Esophagus squamous epithelium (tissue), 4 donors: ENCODE data around the gene SNX27.

ENCODE experiments used
- POLR2A ChIP-seq, 4 donors: fragments of 450-650 bp; IDR thresholded peaks; one replicate each; pipeline ENCODE4 v1.6.1; 2017; ENCODE audit warnings: antibody characterized with exemption in 4 of 4, mild to moderate bottlenecking in 4 of 4, moderate library complexity in 3 of 4
- TF ChIP-seq, protein P1 (sequence below), 6 experiments: fragments of 450-650 bp in 4 of 6; fragments of 200-600 bp in 2 of 6; sonication (generic) in 2 of 6; IDR thresholded peaks; one replicate each; pipeline ENCODE4 v1.5.1; 2016 to 2019; ENCODE audit warnings: antibody characterized with exemption in 6 of 6, mild to moderate bottlenecking in 4 of 6, moderate library complexity in 4 of 6

DNA sequence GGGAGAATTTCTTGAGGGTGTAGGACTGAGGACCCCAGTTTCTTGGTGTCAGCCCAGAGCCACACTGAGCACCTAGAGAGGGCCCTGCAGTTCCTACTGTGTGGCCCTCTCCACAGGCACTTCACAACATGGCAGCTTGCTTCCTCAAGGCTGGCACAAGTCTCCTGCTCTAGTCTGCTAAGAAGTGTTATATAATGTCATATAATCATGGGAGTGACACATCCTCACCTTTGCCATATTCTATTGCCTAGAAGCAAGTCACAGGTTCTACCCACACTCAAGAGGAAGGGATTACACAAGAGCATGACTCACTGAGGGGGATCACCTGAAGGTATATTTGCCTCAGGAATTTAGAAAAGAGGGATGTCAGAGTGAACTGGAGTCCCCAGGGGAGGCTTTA, 5.5 kb upstream of the SNX27 start:
- TF ChIP-seq, protein P1, sequence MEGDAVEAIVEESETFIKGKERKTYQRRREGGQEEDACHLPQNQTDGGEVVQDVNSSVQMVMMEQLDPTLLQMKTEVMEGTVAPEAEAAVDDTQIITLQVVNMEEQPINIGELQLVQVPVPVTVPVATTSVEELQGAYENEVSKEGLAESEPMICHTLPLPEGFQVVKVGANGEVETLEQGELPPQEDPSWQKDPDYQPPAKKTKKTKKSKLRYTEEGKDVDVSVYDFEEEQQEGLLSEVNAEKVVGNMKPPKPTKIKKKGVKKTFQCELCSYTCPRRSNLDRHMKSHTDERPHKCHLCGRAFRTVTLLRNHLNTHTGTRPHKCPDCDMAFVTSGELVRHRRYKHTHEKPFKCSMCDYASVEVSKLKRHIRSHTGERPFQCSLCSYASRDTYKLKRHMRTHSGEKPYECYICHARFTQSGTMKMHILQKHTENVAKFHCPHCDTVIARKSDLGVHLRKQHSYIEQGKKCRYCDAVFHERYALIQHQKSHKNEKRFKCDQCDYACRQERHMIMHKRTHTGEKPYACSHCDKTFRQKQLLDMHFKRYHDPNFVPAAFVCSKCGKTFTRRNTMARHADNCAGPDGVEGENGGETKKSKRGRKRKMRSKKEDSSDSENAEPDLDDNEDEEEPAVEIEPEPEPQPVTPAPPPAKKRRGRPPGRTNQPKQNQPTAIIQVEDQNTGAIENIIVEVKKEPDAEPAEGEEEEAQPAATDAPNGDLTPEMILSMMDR (IDR thresholded peaks at IDR 0.05), result no peak
- no peak for TF ChIP-seq POLR2A (IDR thresholded peaks at IDR 0.05)
